ENCODE data around the gene CLDND1.

The CLDND1 gene

DNA sequence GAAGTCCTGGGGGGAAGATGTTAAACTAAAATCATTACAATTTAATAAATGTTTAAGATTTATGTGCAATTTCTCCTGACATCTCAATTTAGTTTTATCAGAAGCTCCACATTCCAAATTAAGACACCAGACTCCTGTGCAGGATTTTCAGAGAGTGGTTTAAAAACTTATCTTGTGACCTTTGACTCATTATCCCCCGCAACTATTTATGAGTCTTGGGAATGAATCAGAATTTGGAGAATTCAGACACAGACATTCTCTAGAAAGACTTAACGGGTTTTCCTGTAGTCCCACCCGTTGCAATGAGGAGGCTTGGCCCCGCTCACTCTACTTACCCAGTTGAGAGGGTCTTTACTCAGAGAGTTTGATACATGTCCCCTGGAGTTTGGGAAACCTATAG, 18.2 kb downstream of the CLDND1 start:
- DNase-seq (ENCODE audit: low read depth): no peak
- TF ChIP-seq, protein P1, sequence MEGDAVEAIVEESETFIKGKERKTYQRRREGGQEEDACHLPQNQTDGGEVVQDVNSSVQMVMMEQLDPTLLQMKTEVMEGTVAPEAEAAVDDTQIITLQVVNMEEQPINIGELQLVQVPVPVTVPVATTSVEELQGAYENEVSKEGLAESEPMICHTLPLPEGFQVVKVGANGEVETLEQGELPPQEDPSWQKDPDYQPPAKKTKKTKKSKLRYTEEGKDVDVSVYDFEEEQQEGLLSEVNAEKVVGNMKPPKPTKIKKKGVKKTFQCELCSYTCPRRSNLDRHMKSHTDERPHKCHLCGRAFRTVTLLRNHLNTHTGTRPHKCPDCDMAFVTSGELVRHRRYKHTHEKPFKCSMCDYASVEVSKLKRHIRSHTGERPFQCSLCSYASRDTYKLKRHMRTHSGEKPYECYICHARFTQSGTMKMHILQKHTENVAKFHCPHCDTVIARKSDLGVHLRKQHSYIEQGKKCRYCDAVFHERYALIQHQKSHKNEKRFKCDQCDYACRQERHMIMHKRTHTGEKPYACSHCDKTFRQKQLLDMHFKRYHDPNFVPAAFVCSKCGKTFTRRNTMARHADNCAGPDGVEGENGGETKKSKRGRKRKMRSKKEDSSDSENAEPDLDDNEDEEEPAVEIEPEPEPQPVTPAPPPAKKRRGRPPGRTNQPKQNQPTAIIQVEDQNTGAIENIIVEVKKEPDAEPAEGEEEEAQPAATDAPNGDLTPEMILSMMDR (conservative IDR thresholded peaks at IDR 0.05; ENCODE audit: low read length): no peak
- H3K4me3 ChIP-seq (ENCODE audit: low read length): no peak overlapping the region

DNA sequence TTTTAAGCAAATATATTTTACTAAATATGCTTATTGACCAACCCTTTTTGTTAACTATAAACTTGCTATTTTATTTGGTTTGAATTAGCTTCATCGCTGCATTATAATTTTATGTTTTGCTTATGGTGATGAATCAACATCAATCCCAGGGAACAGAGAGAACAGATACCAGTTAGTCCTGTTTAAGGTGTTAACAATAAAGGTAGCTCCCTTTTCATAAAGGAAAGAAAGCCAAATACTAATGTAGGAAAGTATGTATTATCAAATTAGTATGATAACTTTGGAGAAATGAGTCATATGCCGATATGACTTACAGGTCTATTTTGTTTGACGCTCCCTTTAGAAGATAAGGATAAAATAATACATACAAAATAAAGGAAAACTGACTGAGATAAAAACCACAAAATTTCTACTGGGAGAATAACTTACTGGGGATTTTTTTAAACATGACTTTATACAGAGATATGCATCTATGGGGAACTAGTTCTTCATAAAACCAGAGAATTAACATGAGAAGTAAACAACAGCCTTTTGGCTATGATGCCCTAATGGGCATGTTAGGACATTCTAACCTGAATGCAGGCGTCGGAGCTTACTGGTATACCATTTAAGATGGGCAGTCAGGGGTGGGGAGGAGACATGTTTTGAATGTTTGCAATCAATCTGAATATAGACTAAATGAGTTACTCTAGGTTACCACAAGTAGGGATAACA, 20.7 kb downstream of the CLDND1 start:
- DNase-seq (ENCODE audit: low read depth): no peak
- no peak overlapping the region for H3K4me3 ChIP-seq (ENCODE audit: low read length)
- TF ChIP-seq, protein P1 (conservative IDR thresholded peaks at IDR 0.05; ENCODE audit: low read length): no peak

DNA sequence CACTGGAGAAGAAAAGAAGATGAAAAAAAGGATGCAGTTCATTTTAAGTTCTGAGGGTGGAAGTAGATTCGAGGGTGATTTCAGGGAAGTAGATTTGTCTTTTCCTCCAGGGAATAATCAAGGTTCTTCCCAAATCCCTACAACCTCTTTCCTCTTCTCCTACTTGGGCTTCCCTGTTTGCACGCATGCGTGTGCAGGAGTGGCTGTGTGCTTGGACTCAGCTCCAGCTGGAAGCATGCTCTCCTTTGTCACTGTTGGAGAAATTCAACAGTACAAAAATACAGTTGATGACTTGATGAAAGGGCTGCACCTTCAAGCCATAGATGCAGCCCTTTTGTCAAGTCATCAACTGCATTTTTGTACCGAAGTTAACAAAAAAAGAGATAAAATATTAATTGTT, 21.4 kb downstream of the CLDND1 start:
- H3K4me3 ChIP-seq (ENCODE audit: low read length): no peak overlapping the region
- TF ChIP-seq, protein P1 (conservative IDR thresholded peaks at IDR 0.05; ENCODE audit: low read length): no peak
- DNase-seq (ENCODE audit: low read depth): no peak

DNA sequence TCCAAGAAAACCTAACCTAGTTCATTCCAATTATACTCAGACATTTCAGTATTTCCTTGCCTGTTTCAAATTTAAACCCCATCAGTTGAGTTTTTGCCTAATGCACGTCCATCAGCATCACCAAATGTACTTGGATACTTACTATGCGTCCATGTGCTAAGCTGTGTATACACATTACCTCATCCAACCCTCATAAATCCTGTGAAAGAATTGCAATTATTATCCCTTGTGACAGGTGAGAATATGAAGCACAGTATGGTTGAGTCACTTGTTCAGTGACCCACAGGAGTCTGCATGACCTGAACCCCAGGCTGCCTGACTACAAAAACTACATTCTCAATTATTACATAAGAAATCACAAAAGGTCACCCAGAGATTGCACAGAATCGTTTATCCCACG, 22.7 kb downstream of the CLDND1 start:
- TF ChIP-seq, protein P1 (conservative IDR thresholded peaks at IDR 0.05; ENCODE audit: low read length): no peak
- no peak for DNase-seq (ENCODE audit: low read depth)
- no peak overlapping the region for H3K4me3 ChIP-seq (ENCODE audit: low read length)

DNA sequence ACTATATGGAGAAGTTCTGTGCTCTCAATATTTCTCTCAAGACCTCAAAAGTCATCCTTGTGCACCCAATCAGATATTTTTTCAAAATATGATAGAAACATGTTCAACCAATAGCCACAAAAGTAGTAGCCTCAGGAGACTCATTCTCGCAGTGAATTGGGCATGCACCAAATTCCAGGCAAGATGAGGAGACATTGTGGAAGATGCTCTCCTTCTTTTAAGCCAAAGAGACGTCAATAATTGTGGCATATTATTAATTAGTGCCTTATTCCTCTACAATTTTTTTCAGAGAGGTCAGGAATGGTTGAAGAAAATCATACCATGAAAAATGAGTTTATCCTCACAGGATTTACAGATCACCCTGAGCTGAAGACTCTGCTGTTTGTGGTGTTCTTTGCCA, 25.3 kb downstream of the CLDND1 start, which contains the start of gene OR5K2:
Gene OR5K2 (plus strand): TSS at position 301 of the 400 bp plus-strand sequence. CDS start 0 bp downstream, at position 301.
- no peak within 1 kb of the TSS for H3K4me3 ChIP-seq (ENCODE audit: low read length)
- DNase-seq (ENCODE audit: low read depth): no peak
- TF ChIP-seq, protein P1 (conservative IDR thresholded peaks at IDR 0.05; ENCODE audit: low read length): no peak

DNA sequence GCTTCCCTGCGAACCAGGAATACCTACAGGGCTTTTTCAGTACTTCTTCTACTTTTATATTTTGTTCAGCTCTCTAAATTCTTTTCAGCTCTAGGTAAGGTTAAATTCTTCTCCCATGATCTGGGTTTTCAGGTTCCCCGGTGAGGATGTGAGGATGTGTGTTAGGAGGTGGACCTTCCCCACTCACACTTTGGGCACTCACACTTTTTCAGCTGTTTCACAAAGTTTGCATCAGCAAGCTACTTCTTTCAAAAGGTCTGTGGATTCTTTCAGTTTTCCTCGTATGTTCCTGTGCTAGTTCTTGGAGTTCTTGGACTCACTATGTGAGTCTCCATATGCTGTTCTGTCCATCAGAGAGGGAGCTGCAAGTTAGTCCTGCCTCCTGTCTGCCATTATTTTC, 39.1 kb downstream of the CLDND1 start:
- no peak overlapping the region for H3K4me3 ChIP-seq (ENCODE audit: low read length)
- DNase-seq (ENCODE audit: low read depth): no peak
- TF ChIP-seq, protein P1 (conservative IDR thresholded peaks at IDR 0.05; ENCODE audit: low read length): no peak

DNA sequence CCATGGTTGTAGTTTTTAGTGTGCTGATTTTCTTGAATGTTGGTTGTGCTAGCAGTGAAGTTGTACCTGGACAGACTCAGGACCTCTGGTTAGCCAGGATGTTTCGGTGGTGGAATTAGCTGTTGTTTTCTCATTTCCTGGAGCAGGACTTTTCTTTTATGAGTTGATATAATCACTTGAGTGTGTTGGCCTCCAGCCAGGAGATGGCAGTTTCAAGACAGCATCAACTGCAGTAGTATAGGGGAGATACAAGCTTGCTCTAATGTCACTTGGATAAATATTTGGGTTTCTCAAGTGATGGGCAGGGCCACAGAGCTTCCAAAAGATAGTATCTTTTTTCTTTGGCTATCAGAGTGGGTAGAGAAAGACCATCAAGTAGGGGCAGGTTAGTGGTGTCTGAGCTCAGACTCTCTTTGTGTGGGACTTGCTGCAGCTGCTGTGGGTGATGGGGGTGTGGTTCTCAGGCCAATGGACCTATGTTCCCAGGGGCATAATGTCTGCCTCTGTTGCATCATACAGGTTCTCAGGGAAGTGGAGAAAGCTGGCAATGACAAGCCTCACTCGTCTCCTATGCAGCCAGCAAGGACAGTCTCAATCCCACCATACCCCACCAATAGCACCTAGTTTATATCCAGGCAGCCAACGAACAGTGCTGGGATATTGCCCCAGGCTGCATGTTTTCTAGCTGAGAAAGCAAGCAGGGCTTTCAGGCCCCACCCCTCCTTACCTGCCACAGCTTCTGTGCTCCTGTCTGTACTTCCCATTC, 39.8 kb downstream of the CLDND1 start:
- no peak for DNase-seq (ENCODE audit: low read depth)
- TF ChIP-seq, protein P1 (conservative IDR thresholded peaks at IDR 0.05; ENCODE audit: low read length): no peak

More for the DNA sequence above, 39.8 kb downstream of the CLDND1 start:
- no peak overlapping the region for H3K4me3 ChIP-seq (ENCODE audit: low read length)
